HG02610 (cell line): ENCODE measurements around the gene THSD7B.

Experiments
- ATAC-seq: cut with Tn5 transposase; IDR thresholded peaks from one replicate; pipeline ENCODE4 v1.9.1; 2021; ENCODE audit warnings: mild to moderate bottlenecking, moderate library complexity; ENCODE audit not compliant: unreplicated experiment

Gene THSD7B

DNA sequence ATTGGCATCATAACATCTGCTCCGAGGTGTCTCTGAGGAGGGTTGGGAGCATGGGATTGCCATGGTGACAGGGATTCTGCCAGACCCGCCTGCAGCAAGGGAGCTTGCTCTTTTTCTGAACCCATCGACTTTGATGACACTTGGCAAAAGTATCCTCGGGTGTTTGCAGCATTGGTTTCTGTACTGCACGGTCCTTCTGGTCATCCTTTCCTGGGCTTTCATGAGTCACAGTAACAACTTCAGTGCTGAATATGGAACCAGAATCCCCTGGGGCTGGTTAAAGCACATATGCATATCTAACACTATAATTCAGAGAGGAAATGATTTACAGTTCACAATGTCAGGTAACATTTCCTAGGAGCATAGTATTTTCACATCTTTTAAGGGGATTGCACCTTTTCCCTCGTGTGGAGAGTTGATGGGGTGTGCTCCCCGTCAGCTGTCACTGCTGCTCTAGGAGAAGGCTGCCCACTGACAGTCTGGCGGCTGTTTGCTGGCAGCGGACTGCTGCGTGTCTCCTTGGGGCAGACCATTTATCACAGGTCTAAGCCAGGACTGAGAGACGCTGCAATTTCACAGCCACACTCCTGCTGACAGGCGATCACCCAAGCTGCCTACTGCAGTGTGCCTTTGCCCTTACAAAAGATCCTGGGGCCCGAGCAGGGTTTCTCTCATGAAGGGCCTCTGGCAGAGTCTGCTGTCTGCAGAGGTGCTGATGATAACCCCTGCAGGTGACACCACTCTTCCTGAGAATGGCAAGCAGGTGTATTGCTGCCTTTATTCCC lies 425.3 kb downstream of the THSD7B start:
- no peak for ATAC-seq

GRCh38 chr2:137192366-137193310 lies 427.3 kb downstream of the THSD7B start:
- ATAC-seq = no peak

DNA sequence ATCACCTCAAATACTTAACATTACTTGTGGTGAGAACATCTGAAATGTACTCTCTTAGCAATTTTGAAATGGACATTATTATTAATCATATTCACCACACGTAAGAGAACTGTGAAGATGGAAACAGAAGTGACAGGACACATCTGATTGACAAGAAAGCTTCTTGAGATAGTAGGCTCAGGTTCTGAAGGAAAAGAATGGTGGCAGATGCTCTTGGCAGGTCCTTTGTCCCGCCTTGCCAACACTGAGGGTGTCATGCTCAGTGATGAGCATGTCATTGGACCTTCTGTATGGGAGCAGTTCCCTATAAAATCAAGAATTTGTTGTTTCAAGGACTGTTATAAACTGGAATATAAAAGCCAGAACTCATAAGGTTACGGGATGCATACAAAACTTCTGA lies 428.1 kb downstream of the THSD7B start:
- no peak for ATAC-seq

DNA sequence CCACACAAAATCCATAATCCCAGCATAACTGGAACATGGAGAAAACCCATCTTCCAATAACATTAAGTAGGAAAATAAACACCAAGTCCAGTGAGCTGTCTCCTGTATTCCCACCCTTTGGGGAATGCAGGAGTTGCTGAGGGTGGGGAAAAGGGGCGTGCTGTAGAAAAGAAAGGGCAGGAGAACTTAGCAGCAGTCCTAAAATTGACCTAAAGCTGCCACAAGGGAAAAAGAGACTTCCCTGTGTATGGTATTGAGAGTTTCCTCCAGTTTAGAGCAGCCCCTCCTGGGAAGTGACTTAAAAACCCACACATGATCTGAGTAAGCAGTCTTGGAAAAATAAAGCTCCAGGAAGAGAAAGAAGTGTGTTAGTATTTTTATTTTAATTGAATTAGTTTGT lies 428.8 kb downstream of the THSD7B start:
- ATAC-seq = no peak

GRCh38 chr2:137199751-137200150 lies 434.4 kb downstream of the THSD7B start:
- ATAC-seq = no peak

DNA sequence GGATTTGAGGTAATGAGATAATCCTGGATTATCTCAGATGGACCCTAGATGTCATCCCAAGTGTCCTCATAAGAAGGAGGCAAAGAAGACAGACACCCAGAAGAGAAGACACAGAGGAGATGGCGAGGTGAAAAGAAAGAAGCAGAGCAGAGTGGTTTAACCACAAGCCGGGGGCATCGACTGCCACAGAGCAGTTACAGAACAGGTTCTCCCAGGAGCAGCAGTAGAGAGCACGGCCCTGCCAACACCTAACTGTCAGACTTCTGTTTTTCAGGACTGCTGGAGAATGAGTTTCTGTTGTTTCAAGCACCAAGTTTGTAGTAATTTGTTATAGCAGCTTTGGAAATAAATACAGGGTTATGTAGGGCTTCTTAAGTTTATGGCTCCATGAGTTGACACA lies 437.0 kb downstream of the THSD7B start:
- no peak for ATAC-seq

DNA sequence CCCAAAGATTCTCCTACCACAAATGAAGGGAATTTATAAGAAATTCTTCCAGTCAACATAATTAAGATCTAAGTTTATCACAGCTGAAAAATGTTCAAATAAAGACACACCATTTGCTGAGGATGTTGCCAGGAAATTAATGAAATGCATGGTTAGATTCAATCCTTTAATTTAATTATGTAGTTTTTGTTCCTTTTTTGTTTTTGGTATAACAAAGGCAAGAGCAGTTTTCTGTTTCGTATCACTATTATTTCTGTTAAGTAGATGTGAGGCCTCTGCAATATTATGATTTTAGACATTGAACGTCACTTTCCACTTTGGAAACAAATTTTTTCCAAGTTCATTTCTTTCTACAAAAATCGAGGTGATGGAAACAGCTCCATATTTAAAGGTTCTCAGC lies 440.0 kb downstream of the THSD7B start:
- no peak for ATAC-seq

GRCh38 chr2:137206069-137206468 lies 440.7 kb downstream of the THSD7B start:
- no peak for ATAC-seq

DNA sequence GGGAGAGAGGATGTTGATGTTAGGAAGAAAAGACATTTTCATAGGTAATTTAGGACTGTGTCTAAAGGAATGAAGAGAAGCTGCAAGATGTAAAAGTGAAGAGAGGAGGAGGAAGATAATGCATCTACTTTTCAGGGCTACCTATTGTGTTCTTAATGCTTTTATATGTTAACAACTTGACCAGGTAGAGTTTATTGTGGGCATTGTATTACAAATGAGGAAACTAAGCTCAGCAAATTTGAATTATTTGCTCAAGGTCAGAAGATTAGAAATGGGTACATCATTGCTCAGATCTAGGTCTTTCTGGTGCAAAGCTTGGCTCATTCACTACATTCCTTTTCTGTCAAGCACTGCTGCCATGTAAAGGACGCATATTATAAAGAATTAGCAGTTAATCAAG lies 441.7 kb downstream of the THSD7B start:
- ATAC-seq = no peak

- ATAC-seq = no peak
Observed at GRCh38 chr2:137208431-137208891, 443.1 kb downstream of the THSD7B start.

- no peak for ATAC-seq
Observed at GRCh38 chr2:137210039-137210438, 444.7 kb downstream of the THSD7B start.

DNA sequence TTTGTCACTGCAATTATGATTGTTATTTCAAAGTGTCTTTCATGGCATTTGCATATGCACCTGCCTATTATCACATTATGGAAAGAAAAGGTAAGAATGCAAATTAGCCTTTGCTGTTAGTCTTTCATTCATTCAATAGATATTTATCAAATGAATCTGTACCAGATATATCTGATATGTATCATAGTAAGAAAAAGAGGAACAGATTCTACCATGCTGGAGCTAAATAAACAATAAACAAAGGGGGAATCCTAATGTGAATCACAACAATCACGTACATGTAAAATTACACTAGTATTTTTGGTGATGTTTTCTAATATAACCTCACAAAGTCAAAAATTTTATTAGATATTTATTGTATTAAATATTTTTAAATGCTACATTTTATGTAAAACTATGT lies 446.4 kb downstream of the THSD7B start:
- ATAC-seq = no peak

GRCh38 chr2:137220438-137220993 lies 455.2 kb downstream of the THSD7B start:
- no peak for ATAC-seq

GRCh38 chr2:137221797-137222492 lies 456.6 kb downstream of the THSD7B start:
- ATAC-seq = peak; percentile 47

GRCh38 chr2:137223722-137224121 lies 458.4 kb downstream of the THSD7B start:
- ATAC-seq = no peak

DNA sequence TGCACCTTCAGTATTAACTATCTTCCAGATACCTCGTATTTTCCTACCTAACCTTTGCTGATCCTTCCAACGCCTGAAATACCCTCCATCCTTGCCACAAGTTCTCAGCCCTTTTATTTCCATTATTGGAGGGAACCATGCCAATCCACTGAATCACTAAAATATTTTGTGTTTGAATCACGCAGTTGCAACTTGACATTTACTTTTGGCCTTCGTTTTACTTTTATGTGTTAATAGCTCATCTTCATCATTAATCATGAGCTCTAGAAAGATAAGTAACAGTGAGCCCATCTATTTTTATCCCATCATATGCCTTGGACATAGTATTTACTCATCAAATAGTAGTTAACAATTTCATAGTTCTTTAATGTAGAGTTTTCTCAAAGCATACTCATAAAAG lies 463.2 kb downstream of the THSD7B start:
- no peak for ATAC-seq

DNA sequence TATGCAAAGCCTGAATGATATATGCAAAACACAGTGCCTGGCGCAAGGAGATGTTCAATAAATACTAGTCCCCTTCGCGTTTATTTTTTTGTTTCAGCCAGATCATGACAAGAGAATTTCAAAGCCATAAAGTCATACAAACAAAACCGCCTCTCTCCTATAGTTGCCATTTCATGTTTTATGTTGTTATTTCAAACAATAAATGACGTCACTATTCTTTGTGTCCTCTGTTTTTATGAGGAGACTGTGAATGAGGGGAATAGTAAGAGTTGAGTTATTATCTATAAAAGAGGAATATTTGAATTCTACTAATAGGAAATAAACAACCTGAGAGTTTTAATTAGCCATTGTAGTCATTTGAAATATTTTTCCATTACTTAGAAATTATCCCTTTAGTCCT lies 464.5 kb downstream of the THSD7B start:
- no peak for ATAC-seq

- ATAC-seq = no peak
Observed at GRCh38 chr2:137231628-137232027, 466.3 kb downstream of the THSD7B start.

GRCh38 chr2:137232076-137232475 lies 466.7 kb downstream of the THSD7B start:
- no peak for ATAC-seq

DNA sequence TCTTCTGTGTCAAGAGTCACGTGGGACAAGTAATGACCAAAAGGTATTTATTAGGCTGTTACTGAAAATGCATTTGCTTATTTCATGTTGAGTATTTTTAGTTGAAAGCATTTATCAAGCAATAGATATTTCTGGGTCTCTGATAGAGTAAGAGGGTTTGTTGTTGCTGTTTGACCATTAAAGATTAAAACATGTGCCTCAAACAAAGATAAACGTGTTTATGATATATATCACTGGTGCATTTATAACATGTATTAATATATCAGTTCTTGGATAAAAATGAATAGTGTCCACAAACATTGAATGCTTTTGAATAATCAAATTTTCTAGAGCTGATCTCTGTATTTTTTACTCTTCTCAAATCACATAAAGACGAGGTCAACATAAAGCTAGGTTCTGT lies 467.7 kb downstream of the THSD7B start:
- ATAC-seq = no peak

- ATAC-seq = no peak
Observed at GRCh38 chr2:137237055-137237454, 471.7 kb downstream of the THSD7B start.
